GM12864 (cell line): ENCODE measurements around the gene MCOLN3.

Source experiments
- DNase-seq: peaks from one replicate; pipeline ENCODE4 v3.0.0-alpha.2; 2011; ENCODE audit warnings: low read depth
- H3K4me3 ChIP-seq: 2 replicates; pipeline ENCODE4 v1.5.1; 2011; ENCODE audit warnings: mild to moderate bottlenecking, low read depth, low read length, control low read depth
- TF ChIP-seq, protein P1 (sequence below): IDR thresholded peaks from 2 replicates; pipeline ENCODE4 v1.5.1; 2011; ENCODE audit warnings: low read depth, mild to moderate bottlenecking, moderate library complexity, low read length, control low read depth, inconsistent platforms; ENCODE audit errors: missing control alignments

Gene MCOLN3

DNA sequence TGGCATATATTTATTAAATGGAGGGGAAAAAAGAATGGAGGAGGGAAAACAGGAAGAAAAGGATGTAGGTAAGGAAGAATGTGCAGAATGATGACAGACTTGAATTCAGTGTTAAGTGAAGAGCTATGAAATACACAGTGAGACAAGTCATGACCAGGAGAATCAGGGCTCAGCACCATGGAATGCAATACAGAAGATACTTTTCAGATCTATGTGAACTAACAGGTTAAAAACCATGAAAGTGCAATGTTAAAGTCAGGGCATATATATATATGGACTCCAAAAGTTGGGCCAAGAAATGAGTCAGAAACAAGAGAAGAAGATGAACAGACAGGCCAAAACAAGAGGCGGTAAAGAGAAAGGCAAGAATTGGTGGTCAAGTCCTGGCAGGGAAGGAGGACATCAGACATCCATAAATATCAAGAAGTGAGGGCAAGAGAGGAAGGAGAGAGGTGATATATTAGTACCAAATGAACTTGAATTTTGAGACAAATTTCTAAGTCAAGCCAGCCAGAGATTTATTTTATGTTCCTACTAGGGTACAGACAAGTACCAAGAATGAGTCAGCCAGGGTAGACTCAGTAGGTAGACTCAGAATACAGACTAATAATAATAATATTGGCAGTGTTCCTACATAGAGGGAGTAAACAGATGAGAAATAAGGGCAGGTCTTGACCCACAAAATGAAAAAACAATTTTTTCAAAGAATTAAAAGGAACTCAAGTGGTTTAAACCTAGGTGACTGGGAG is 39.5 kb upstream of the MCOLN3 start:
- H3K4me3 ChIP-seq = no peak overlapping the region
- TF ChIP-seq, protein P1, sequence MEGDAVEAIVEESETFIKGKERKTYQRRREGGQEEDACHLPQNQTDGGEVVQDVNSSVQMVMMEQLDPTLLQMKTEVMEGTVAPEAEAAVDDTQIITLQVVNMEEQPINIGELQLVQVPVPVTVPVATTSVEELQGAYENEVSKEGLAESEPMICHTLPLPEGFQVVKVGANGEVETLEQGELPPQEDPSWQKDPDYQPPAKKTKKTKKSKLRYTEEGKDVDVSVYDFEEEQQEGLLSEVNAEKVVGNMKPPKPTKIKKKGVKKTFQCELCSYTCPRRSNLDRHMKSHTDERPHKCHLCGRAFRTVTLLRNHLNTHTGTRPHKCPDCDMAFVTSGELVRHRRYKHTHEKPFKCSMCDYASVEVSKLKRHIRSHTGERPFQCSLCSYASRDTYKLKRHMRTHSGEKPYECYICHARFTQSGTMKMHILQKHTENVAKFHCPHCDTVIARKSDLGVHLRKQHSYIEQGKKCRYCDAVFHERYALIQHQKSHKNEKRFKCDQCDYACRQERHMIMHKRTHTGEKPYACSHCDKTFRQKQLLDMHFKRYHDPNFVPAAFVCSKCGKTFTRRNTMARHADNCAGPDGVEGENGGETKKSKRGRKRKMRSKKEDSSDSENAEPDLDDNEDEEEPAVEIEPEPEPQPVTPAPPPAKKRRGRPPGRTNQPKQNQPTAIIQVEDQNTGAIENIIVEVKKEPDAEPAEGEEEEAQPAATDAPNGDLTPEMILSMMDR = no peak
- no peak for DNase-seq

- no peak for DNase-seq
- TF ChIP-seq, protein P1 = no peak
- no peak overlapping the region for H3K4me3 ChIP-seq
Measured at GRCh38 chr1:85085417-85085816, 37.1 kb upstream of the MCOLN3 start.

DNA sequence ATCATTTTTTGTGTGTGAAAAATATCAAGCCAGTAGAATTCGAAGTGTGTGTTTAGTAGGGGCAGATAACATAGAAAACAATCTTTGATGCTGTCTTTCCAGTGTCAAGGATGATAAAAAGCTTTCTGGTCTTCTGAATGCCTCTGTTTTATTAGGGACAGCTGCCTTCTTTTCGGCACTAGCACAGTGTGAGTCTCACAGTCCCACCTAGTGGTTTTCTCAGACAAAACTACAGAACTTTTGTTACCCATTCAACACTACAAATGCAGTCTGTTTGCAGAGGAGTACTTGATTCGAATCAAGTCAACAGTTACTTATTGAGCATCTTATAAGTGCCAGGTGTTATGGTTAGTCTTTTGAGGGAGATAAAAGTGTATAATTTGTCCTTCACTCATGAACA is 30.6 kb upstream of the MCOLN3 start:
- no peak for DNase-seq

DNA sequence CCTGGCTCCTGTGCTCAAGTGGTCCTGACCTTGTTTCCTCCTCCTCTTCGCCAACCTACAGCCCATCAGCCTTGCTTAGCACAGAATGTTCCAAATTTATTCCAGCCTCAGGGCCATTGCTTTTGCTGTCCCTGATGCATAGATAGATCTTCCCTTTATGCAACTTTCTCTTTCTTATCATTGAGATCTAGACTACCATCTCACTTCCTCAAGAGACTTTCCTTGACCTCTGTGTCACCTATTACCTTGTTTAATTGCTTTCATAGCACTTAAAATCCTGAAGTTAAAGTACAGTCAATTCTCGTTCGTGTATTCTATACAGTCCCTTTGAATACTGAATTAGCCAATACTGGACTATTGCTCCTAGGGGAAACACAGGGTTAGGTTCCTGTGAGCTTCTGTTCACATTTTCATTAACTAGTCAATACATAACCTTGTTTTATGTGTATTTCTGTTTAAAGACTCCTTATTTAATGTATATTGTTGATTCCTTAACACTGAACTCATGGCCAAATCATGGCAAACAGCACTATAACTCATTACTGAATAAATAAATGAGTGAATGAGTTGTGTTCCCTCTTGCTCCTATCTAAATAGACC is 26.2 kb upstream of the MCOLN3 start:
- no peak for DNase-seq
- no peak overlapping the region for H3K4me3 ChIP-seq
- TF ChIP-seq, protein P1 = no peak

More for the DNA sequence above, 30.6 kb upstream of the MCOLN3 start:
- no peak overlapping the region for H3K4me3 ChIP-seq
- TF ChIP-seq, protein P1 = peak; percentile 14

GRCh38 chr1:85070972-85071492 is 22.7 kb upstream of the MCOLN3 start:
- no peak overlapping the region for H3K4me3 ChIP-seq
- DNase-seq = no peak
- TF ChIP-seq, protein P1 = no peak

GRCh38 chr1:85068846-85069245 is 20.5 kb upstream of the MCOLN3 start:
- DNase-seq = no peak
- TF ChIP-seq, protein P1 = no peak
- no peak overlapping the region for H3K4me3 ChIP-seq
